Endothelial cell of umbilical vein (primary cell): ENCODE measurements around the gene A1BG. TPM values are rescaled to one million over a fixed set of nuclear protein-coding genes. Genes with fewer than 3 reads are reported as not detected.

Experiments used
- BruUV-seq: library from RNA; stranded (reverse); fragments of 400-500 nt; replicated peaks from 2 replicates; lab custom pipeline; 2021; lab: Mats Ljungman, UMichigan
- CTCF ChIA-PET: fragments of 300-600, 350-600 bp; sonication (Branson Sonifier 250); formaldehyde crosslinking; loops from one replicate; lab custom pipeline; 2021; ENCODE audit warnings: antibody characterized with exemption, inconsistent platforms; lab: Charles Lee
- POLR2A ChIA-PET: fragments of 300-600, 350-600 bp; sonication (Branson Sonifier 250); formaldehyde crosslinking; loops from one replicate; lab custom pipeline; 2021; ENCODE audit warnings: antibody characterized with exemption, inconsistent platforms; lab: Charles Lee
- DNase-seq: peaks from one replicate; pipeline ENCODE4 v3.0.0-alpha.2; 2011; ENCODE audit warnings: low read depth, low spot score
- FAIRE-seq: peaks from 2 replicates; lab custom pipeline; 2011; peaks lifted over from hg19 to GRCh38; lab: Jason Lieb, UNC
- H2AFZ ChIP-seq: 2 replicates; pipeline ENCODE4 v1.6.0; 2012; ENCODE audit warnings: low read depth, low read length, control low read depth, inconsistent platforms
- H3K27ac ChIP-seq: 2 replicates; pipeline ENCODE4 v1.5.1; 2011; ENCODE audit warnings: low read depth, mild to moderate bottlenecking, control low read depth, low read length, moderate library complexity; ENCODE audit not compliant: insufficient read depth
- H3K27me3 ChIP-seq, 2 experiments: 2 replicates each; pipeline versions ENCODE4 v1.6.0 to v1.6.1; 2011; ENCODE audit warnings: low read length in 2 of 2, mixed read lengths in 1 of 2; ENCODE audit not compliant: control insufficient read depth in 2 of 2, insufficient read depth in 2 of 2
- H3K36me3 ChIP-seq, 2 experiments: 2 replicates in 1 of 2; 3 replicates in 1 of 2; pipeline ENCODE4 v1.5.1; 2011; ENCODE audit warnings: low read length in 2 of 2, mild to moderate bottlenecking in 1 of 2, moderate library complexity in 1 of 2; ENCODE audit not compliant: control insufficient read depth in 2 of 2, insufficient read depth in 2 of 2; ENCODE audit errors: extremely low read depth in 1 of 2
- H3K4me1 ChIP-seq: 3 replicates; pipeline ENCODE4 v1.5.1; 2011; ENCODE audit warnings: mild to moderate bottlenecking, low read length; ENCODE audit not compliant: control insufficient read depth, insufficient read depth; ENCODE audit errors: extremely low read depth
- H3K4me2 ChIP-seq: 2 replicates; pipeline ENCODE4 v1.6.1; 2011; ENCODE audit warnings: low read length, control low read depth, mixed read lengths; ENCODE audit not compliant: insufficient read depth
- H3K4me3 ChIP-seq, 3 experiments: fragments of 200-600 bp in 1 of 3; sonication (generic), shearing (Covaris generic) in 1 of 3; replicated peaks in 1 of 3; 2 replicates each; pipeline ENCODE4 v1.5.1; 2011 to 2016; ENCODE audit warnings: control low read depth in 3 of 3, low read length in 3 of 3, mild to moderate bottlenecking in 2 of 3, inconsistent platforms in 1 of 3, low read depth in 1 of 3, moderate library complexity in 1 of 3; ENCODE audit not compliant: insufficient read depth in 1 of 3
- H3K79me2 ChIP-seq: 2 replicates; pipeline ENCODE4 v1.6.0; 2012; ENCODE audit warnings: low read length, inconsistent platforms; ENCODE audit not compliant: control insufficient read depth, insufficient read depth
- H3K9ac ChIP-seq: replicated peaks from 2 replicates; pipeline ENCODE3; 2011; ENCODE audit warnings: low read length, control low read depth; ENCODE audit not compliant: insufficient read depth; ENCODE audit errors: extremely low read depth
- H3K9me1 ChIP-seq: replicated peaks from 3 replicates; pipeline ENCODE4 v1.6.0; 2011; ENCODE audit warnings: mild to moderate bottlenecking, low read length; ENCODE audit not compliant: control insufficient read depth, insufficient read depth; ENCODE audit errors: extremely low read depth
- H3K9me3 ChIP-seq: replicated peaks from 2 replicates; pipeline ENCODE4 v1.5.1; 2012; ENCODE audit warnings: low read length, inconsistent platforms; ENCODE audit not compliant: control insufficient read depth, insufficient read depth
- H4K20me1 ChIP-seq: replicated peaks from 2 replicates; pipeline ENCODE3; 2011; ENCODE audit warnings: mild to moderate bottlenecking, low read length; ENCODE audit not compliant: control insufficient read depth, insufficient read depth; ENCODE audit errors: extremely low read depth
- EZH2 ChIP-seq: IDR thresholded peaks from 2 replicates; pipeline ENCODE4 v1.6.1; 2012; ENCODE audit warnings: borderline replicate concordance, low read depth, mild to moderate bottlenecking, moderate library complexity, low read length, inconsistent platforms; ENCODE audit not compliant: severe bottlenecking
- FOS ChIP-seq: IDR thresholded peaks from 2 replicates; pipeline ENCODE4 v1.6.1; 2011; ENCODE audit warnings: mild to moderate bottlenecking, low read length, moderate library complexity, borderline replicate concordance; ENCODE audit not compliant: insufficient read depth
- GATA2 ChIP-seq: IDR thresholded peaks from 2 replicates; pipeline ENCODE4 v1.7.0; 2011; ENCODE audit warnings: low read depth, mild to moderate bottlenecking, moderate library complexity, mixed read lengths, low read length; ENCODE audit not compliant: insufficient read length, insufficient read depth
- JUN ChIP-seq: IDR thresholded peaks from 2 replicates; pipeline ENCODE4 v1.6.1; 2011; ENCODE audit warnings: borderline replicate concordance, low read depth; ENCODE audit not compliant: insufficient read length, insufficient read depth
- MYC ChIP-seq: IDR thresholded peaks from one replicate; pipeline ENCODE4 v1.6.1; 2011; ENCODE audit warnings: mild to moderate bottlenecking, low read depth, low read length
- POLR2A ChIP-seq: IDR thresholded peaks from 2 replicates; pipeline ENCODE4 v1.6.1; 2012; ENCODE audit warnings: low read depth, mild to moderate bottlenecking, control low read depth, low read length
- POLR2AphosphoS5 ChIP-seq: IDR thresholded peaks from 2 replicates; pipeline ENCODE4 v1.6.1; 2012; ENCODE audit warnings: low read depth, mild to moderate bottlenecking, control low read depth, low read length, moderate library complexity; ENCODE audit not compliant: insufficient read depth
- dilution Hi-C: fragments of 300-500 bp; cut with MboI; formaldehyde crosslinking; loops from one replicate; pipeline ENCODE4 v1.15.0; 2019; ENCODE audit warnings: low sequenced_read_pairs; ENCODE audit not compliant: extremely low pct_ligation_motif_present
- intact Hi-C: fragments of 100-400 bp; cut with micrococcal nuclease; formaldehyde crosslinking; loops from one replicate; pipeline ENCODE4 v1.10.0; 2022
- polyA plus RNA-seq, 4 experiments: library from polyadenylated mRNA; depleted of rRNA in 3 of 4; stranded (reverse) in 3 of 4; unstranded in 1 of 4; fragments of >200 nt; gene quantifications; 2 replicates each; pipeline versions ENCODE4 v1.2.1 to v1.2.3, GENCODE V29; 2011 to 2012; ENCODE audit warnings: missing spikeins in 1 of 4
- total RNA-seq: library from RNA; stranded (reverse); gene quantifications from 2 replicates; pipeline ENCODE4 v1.2.3, GENCODE V29; 2021
- TF ChIP-seq, protein P1 (sequence below), 2 donors: IDR thresholded peaks; 1 replicate in 1 of 2; 2 replicates in 1 of 2; pipeline ENCODE4 v1.5.1; 2011; ENCODE audit warnings: low read length in 2 of 2, mild to moderate bottlenecking in 2 of 2, moderate library complexity in 2 of 2, control low read depth in 1 of 2, inconsistent platforms in 1 of 2, low read depth in 1 of 2; ENCODE audit not compliant: insufficient read depth in 1 of 2; ENCODE audit errors: extremely low read depth in 1 of 2
- TF ChIP-seq, protein P2 (sequence below): IDR thresholded peaks from 2 replicates; pipeline ENCODE4 v1.6.1; 2011; ENCODE audit not compliant: insufficient read depth, insufficient read length

Gene A1BG
- total and polyA plus RNA-seq, 2 donors (not counting 3 experiments of a cell fraction or from before 2014, with no cell fraction given): 2.3 to 3.7 TPM

DNA sequence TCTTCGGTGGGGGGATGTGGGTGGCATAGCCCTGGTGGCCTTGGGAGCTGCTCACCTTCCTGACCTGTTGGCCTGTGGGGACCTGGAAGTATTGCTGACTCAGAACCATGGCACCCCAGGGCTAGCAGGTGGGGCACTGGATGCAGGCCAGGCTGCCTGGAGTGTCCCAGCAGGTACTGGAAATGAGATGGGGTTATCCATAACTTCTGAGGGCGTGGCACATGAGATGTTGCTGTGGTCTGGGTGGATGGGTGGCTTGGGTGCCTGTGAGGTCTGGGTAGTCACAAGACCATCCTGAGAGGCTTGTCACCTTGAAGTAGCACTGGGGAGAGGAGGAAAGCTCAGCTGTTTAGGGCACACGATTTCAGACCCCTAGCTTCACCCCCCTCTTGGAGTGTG is 41.5 kb upstream of the A1BG start:
- intact Hi-C loops (loop anchor here (1.0 kb wide), 1 partner anchor 8 kb away; the partner anchor contains the start of gene RPS5), dilution Hi-C loops (no loop called here)
- Histone ChIP-seq H3K9ac (no peak overlapping the region), H3K27me3 (no peaks in the 10 kb centered on the region), H3K27ac (no peak overlapping the region), H3K9me1 (no peaks in the 10 kb centered on the region), H3K36me3 (peaks cover 6 to 21% of the 10 kb centered on the region in 2 experiments), H3K4me3 (no peak overlapping the region), H3K9me3 (no peaks in the 10 kb centered on the region), H2AFZ (no peak overlapping the region), H4K20me1 (no peaks in the 10 kb centered on the region), H3K4me2 (no peak overlapping the region), H3K79me2 (peaks cover 13% of the 10 kb centered on the region), H3K4me1 (no peaks in the 10 kb centered on the region)
- DNase-seq (no peak), FAIRE-seq (no peak)
- ChIA-PET CTCF (no interaction called here), POLR2A (no interaction called here)
- TF ChIP-seq, protein P1, sequence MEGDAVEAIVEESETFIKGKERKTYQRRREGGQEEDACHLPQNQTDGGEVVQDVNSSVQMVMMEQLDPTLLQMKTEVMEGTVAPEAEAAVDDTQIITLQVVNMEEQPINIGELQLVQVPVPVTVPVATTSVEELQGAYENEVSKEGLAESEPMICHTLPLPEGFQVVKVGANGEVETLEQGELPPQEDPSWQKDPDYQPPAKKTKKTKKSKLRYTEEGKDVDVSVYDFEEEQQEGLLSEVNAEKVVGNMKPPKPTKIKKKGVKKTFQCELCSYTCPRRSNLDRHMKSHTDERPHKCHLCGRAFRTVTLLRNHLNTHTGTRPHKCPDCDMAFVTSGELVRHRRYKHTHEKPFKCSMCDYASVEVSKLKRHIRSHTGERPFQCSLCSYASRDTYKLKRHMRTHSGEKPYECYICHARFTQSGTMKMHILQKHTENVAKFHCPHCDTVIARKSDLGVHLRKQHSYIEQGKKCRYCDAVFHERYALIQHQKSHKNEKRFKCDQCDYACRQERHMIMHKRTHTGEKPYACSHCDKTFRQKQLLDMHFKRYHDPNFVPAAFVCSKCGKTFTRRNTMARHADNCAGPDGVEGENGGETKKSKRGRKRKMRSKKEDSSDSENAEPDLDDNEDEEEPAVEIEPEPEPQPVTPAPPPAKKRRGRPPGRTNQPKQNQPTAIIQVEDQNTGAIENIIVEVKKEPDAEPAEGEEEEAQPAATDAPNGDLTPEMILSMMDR (IDR thresholded peaks at IDR 0.05; ENCODE audit: extremely low read depth in 1 of 2, insufficient read depth in 1 of 2, low read depth in 1 of 2, low read length in 2 of 2): no peak
- TF ChIP-seq POLR2A (no peak), JUN (no peak), EZH2 (no peak), GATA2 (no peak), POLR2AphosphoS5 (no peak), FOS (no peak), MYC (no peak)
- TF ChIP-seq, protein P2, sequence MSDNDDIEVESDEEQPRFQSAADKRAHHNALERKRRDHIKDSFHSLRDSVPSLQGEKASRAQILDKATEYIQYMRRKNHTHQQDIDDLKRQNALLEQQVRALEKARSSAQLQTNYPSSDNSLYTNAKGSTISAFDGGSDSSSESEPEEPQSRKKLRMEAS: no peak
- no TSS peak for BruUV-seq
